CD4-positive, alpha-beta T cell treated with Interleukin-15 for 1 hour (primary cell): Measurements from ENCODE around the gene TMEM43.
A peak's percentile ranks its signal among the peaks of the same experiment; 100 is the strongest.

ENCODE experiments used
- DNase-seq: peaks from one replicate; pipeline ENCODE4 v3.0.0-alpha.2; 2020

TMEM43 gene

DNA sequence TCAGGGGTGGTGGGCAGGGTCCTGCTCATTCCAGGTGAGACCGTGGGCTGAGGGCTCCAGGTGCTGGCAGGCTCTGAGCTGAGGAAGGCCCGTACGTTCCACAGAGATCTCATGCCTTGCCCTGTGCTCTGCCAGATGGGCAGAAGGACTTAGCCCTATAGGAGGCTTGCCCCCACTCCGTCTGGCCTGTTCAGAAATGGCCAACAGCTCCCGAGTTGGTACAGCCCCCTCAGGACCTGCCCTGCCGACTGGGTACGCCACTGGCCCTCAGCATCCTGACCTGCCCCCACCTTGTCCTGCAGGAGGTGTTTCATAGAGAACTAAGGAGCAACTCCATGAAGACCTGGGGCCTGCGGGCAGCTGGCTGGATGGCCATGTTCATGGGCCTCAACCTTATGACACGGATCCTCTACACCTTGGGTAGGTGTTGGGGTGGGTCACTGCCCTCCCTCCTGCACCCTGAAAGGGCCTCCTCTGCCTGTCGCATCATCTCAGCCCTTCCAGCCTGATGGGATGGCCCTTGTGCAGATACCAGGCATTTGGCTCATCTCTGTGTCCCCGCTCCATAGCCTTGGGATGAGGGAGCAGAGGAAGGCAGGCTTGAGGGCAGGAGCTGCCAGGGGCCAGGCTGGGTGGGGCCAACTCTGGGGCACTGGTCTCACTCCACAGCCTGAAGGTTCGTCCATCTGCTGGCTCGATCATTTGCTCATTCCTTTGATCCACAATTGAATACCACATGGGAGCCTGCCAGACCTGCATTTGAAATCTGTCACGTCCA lies 14.2 kb downstream of the TMEM43 start:
- DNase-seq = no peak

- no peak for DNase-seq
These were observed 14.9 kb downstream of the TMEM43 start for GRCh38 chr3:14139771-14140170.

DNA sequence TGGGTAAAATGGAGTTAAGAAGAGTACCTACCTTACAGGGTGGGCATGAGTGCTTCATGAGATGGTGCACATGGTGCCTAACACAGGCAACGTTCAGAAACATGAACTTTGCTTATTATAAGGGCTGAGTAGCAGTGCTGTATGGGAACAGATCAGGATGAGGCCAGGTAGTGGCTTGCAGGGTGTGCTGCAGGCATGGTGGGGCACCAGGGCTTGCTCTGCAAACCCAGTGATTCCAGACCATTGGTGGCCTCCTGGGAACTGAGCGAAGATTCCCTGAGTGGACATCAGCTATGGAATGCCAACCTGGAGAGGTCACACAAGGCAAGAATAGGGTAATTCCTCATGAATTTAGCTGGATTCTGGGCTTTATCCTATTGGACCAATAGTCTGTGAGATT lies 15.8 kb downstream of the TMEM43 start:
- no peak for DNase-seq

DNA sequence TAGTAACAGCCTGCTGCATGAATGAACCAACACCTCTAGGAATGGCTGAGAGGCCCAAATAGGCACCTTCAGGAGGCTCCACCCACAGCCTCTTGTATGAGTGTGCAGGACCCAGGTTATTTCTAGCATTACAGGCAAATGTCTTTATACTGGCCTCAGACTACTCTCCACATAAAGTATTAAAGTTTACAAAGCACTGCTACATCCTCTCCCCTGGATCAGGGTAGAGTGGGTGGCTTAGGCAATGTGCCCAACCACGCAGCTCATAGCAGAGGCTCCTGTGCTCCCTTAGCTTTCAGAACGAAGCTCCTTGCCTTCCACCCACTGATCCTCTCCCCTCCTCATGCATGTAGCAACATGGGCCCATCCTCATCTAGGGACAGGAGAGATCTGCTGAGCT lies 16.3 kb downstream of the TMEM43 start:
- no peak for DNase-seq

GRCh38 chr3:14141602-14142341 lies 16.9 kb downstream of the TMEM43 start:
- no peak for DNase-seq

- DNase-seq = peak; percentile 78
These were observed 17.9 kb downstream of the TMEM43 start for GRCh38 chr3:14142567-14143270.

DNA sequence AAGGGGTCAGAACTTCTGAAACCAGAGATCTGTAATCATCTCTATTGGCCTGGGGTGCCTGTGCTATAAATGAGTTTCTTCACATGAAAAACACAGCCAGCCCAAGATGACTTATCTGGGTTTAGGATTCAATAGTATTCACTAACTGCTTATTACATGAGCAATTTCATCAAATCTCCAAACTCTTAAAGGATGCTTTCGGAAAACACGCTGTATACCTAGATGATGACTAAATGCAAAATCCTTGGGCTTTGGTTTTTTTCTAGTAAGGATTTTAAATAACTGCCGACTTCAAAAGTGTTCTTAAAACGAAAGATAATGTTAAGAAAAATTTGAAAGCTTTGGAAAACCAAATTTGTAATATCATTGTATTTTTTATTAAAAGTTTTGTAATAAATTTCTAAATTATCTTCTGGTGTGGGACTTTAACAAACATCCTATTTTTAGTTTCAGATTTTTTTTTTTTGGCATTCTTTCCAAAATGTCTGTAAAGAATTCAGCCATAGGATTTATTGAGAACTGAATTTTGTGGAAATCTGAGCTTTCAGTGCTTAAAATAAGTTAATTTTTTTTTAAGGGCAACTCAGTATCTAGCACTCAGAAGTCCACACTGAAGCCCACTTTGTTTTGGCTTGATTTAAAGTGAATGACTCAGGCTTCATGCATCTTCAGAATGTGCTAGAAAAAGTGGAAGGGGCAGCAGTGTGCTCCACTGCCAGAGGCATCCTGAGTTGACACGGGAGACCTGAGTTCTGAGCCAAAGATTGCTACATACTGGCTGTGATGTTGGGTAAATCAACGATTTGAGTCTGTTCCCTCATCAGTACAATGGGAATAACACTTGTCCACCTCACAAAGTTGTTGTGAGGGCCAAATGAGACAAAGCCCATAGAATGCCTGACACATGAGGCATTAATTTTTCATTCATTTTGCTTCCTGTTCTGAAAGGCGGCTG lies 18.7 kb downstream of the TMEM43 start:
- peak; percentile 33 for DNase-seq

- peak; percentile 93 for DNase-seq
These were observed 19.7 kb downstream of the TMEM43 start for GRCh38 chr3:14144423-14145075.

DNA sequence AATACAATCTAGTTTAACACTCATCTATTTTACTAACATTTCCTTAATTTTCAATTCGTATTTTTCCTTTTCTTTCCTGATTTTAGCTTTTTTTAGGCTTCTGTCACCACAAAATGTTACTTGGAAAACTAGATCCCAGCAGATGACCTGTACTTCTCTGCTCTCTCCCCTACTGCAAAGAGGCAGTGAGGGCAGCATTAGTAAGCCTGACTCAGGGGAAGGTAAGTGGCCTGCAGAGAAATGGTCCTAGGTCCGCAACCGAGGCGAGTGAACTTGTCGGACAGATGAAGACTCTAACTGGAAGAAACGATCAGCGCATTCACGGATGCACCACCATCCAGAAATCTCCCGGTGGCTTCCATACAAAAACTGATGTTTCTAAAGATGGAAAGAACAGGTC lies 20.4 kb downstream of the TMEM43 start:
- no peak for DNase-seq

DNA sequence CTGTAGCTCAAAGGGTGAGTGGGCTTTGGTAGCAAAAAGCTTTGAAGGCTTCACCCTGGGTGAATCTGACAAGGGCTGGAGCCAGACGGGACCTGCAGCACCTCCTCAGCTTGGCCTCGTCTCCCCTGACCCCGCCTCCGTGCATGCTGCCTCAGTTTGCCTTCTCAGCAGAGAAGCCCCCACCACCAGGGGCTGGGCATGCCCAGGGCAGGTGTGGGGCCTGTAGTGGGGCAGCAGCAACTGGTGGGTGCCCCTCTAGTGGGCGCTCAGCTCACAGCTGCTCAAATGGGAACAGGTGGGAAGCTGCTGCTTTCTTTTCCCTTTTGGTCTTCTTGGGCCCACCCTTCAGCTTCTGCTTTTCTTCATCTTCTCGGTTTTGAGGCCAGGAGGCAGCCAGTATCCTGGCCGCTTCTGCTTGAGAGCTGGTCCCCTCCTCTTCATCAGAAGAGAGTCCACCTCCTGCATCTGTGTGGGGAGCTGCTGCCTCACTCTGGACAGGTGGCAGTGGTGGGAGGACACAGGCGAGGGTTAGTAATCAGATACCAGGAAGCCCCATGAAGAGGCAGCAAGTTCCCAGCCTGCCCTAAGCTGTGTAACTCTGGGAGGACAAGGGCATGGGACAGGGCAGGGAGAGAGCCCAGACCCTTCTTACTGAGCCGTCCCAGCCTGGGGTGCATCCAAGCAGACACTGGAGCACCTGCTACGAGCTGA lies 21.0 kb downstream of the TMEM43 start:
- DNase-seq = no peak

GRCh38 chr3:14146381-14147065 lies 21.7 kb downstream of the TMEM43 start:
- no peak for DNase-seq

- DNase-seq = no peak
These were observed 22.2 kb downstream of the TMEM43 start for GRCh38 chr3:14147066-14147435.

- no peak for DNase-seq
These were observed 22.8 kb downstream of the TMEM43 start for GRCh38 chr3:14147617-14148016.

GRCh38 chr3:14148041-14148985 lies 23.5 kb downstream of the TMEM43 start:
- no peak for DNase-seq

- DNase-seq = no peak
These were observed 25.2 kb downstream of the TMEM43 start for GRCh38 chr3:14150078-14150477.

- DNase-seq = no peak
These were observed 25.8 kb downstream of the TMEM43 start for GRCh38 chr3:14150491-14151230.

DNA sequence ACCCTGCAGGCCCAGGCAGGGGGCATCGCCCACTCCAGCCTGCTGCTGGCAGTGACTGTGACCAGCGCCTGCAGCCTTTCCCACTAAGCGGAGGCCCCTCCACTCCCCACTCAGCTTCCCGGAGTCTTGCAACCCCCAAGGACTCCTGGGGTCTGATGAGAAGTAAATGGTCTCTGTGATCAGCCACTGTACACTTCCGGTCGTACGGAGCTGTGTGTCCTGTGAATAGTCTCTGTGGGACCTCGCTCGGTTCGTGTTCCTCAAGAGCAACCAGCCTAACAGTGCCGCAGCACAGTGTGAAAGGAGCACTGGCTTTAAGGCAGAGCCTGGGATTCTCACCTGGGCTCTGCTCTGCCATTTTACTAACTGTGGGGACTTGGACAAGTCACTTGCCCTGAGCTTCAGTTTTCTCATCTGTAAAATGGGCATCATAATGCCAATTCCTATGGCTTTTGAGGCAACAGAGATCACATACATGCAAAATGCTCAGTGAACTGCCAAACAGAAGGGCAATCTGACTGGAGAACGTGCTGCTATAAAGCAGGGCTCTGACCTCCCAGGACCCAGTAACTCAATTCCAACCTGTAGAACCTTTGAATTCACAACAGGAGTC lies 26.7 kb downstream of the TMEM43 start:
- no peak for DNase-seq

DNA sequence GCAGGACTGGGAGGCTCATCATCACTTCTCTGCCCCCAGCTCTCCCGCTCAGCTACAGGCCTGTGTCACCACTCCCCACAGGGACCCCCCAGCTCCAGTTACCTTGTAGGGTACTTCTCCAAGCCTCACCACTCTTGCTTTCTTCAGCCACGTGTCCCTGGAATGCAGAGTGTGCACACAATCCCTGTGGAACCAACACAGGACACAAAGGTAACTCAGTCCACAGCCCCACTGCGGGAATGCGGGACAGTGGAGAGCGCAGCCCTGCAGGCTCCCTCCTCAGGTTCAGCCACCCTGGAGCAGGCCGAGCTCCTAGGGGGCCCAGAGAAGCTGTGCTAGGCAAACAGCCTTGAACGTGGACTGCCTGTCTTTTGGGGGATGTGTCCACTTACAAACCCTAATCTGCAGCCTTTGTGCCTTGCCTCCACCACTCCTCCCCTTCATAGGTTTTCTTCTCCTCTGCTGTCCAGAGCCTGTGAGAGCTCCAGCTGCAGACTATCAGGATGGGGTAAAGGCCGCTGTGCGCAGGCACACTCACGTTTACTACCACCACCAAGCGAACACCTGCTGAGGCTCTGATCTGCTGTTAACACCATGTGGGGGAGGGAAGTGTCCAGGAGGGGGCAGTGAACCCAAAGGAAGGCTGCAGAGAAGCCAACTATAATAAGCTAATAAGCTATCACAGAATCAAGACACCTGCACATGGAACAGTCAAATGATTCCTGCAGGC lies 27.5 kb downstream of the TMEM43 start:
- DNase-seq = no peak
